Transverse colon (tissue), 4 donors: ENCODE results near the gene TBC1D21. TPM values are rescaled to one million over a fixed set of nuclear protein-coding genes. Genes with fewer than 3 reads are reported as not detected.

Experiments used
- DNase-seq: peaks from one replicate; pipeline ENCODE4 v3.0.0-alpha.2; 2019
- H3K27ac ChIP-seq, 4 donors: fragments of 200-600 bp; sonication (generic); 2 replicates each; pipeline ENCODE4 v1.5.1; 2016 to 2018; ENCODE audit warnings: inconsistent platforms in 4 of 4
- H3K27me3 ChIP-seq: fragments of 200-600 bp; sonication (generic); 2 replicates; pipeline ENCODE4 v1.5.1; 2017; ENCODE audit warnings: inconsistent platforms
- H3K36me3 ChIP-seq, 4 donors: fragments of 200-600 bp; sonication (generic); 2 replicates each; pipeline ENCODE4 v1.5.1; 2017 to 2019; ENCODE audit warnings: inconsistent platforms in 4 of 4
- H3K4me1 ChIP-seq, 4 donors: fragments of 200-600 bp; sonication (generic); 2 replicates each; pipeline ENCODE4 v1.5.1; 2017 to 2020; ENCODE audit warnings: inconsistent platforms in 4 of 4
- H3K4me3 ChIP-seq, 4 donors: fragments of 200-600 bp; sonication (generic); 1 replicate in 1 of 4; 2 replicates in 3 of 4; pipeline versions ENCODE4 v1.5.1 to v1.6.1; 2017 to 2019; ENCODE audit warnings: inconsistent platforms in 4 of 4
- H3K9me3 ChIP-seq, 2 donors: fragments of 200-600 bp; sonication (generic); 2 replicates each; pipeline ENCODE4 v1.5.1; 2017 to 2019; ENCODE audit warnings: inconsistent platforms in 2 of 2
- CTCF ChIP-seq, 5 experiments: fragments of 200-600 bp in 3 of 5; fragments of 450-650 bp in 2 of 5; sonication (generic) in 3 of 5; IDR thresholded peaks; 1 replicate in 2 of 5; 2 replicates in 3 of 5; pipeline ENCODE4 v1.5.1; 2016 to 2017; ENCODE audit warnings: antibody characterized with exemption in 5 of 5, inconsistent platforms in 3 of 5, mild to moderate bottlenecking in 2 of 5, moderate library complexity in 1 of 5
- EP300 ChIP-seq: sonication (generic); formaldehyde crosslinking; IDR thresholded peaks from one replicate; pipeline ENCODE4 v1.6.1; 2017; ENCODE audit warnings: antibody characterized with exemption, low read depth
- POLR2A ChIP-seq: fragments of 450-650 bp; IDR thresholded peaks from one replicate; pipeline ENCODE4 v1.6.1; 2016; ENCODE audit warnings: antibody characterized with exemption, mild to moderate bottlenecking, moderate library complexity
- POLR2AphosphoS5 ChIP-seq, 3 donors: sonication (generic); formaldehyde crosslinking; IDR thresholded peaks; one replicate each; pipeline ENCODE4 v1.6.1; 2016; ENCODE audit warnings: antibody characterized with exemption in 3 of 3
- WGBS, 2 donors: methylation state at CpG; one replicate each; pipeline ENCODE4 v1.1.5; 2018; ENCODE audit warnings: low coverage in 1 of 2; 5-methylcytosine and 5-hydroxymethylcytosine counted together
- in situ Hi-C, 4 donors: fragments of 200-750 bp; cut with MboI; loops; one replicate each; pipeline versions ENCODE4 v1.15.0 to v1.15.1; 2017; ENCODE audit warnings: low sequenced_read_pairs in 3 of 4, low pct_ligation_motif_present in 1 of 4, low pct_unique_long_range_greater_than_20kb in 1 of 4
- intact Hi-C: fragments of 100-400 bp; cut with DNase I; formaldehyde crosslinking; loops from one replicate; pipeline ENCODE4 v1.15.1; 2023; ENCODE audit warnings: low total_unique reads
- total RNA-seq, 4 donors: library from RNA; depleted of rRNA; stranded (reverse); fragments of >200 nt; gene quantifications; one replicate each; pipeline ENCODE4 v1.1.0, GENCODE V29; 2016

TBC1D21 gene
- total RNA-seq, 4 donors from 2014 or later: not detected

GRCh38 chr15:73852507-73852906, 20.9 kb upstream of the TBC1D21 start:
- no peak for DNase-seq
- Histone ChIP-seq H3K36me3 (no peaks in the 10 kb centered on the region), H3K4me3 (no peak overlapping the region), H3K27me3 (peaks cover 10% of the 10 kb centered on the region), H3K9me3 (no peaks in the 10 kb centered on the region), H3K4me1 (no peaks in the 10 kb centered on the region), H3K27ac (no peak overlapping the region)
- intact Hi-C loops (no loop called here), in situ Hi-C loops (no loop called here)
- 74% methylated on average over 5 of the region's 5 CpGs; no CpG with 5 or more reads in 1 of the 2 donors for WGBS, 2 donors
- TF ChIP-seq EP300 (no peak), POLR2A (no peak)

- in situ Hi-C loops: no loop called here
- no peaks in the 10 kb centered on the region for H3K4me1 ChIP-seq
- H3K27me3 ChIP-seq: peaks cover 10% of the 10 kb centered on the region
- no peak for DNase-seq
- WGBS, 2 donors: 45 to 71% methylated on average over 1 to 4 of the region's 4 CpGs
- no peaks in the 10 kb centered on the region for H3K36me3 ChIP-seq
- no peak overlapping the region for H3K4me3 ChIP-seq
- intact Hi-C loops: no loop called here
- TF ChIP-seq POLR2AphosphoS5 (IDR thresholded peaks at IDR 0.05): no peak
- TF ChIP-seq CTCF (IDR thresholded peaks at IDR 0.05): no peak
- no peak for TF ChIP-seq POLR2A
- no peak for TF ChIP-seq EP300
- no peaks in the 10 kb centered on the region for H3K9me3 ChIP-seq
- no peak overlapping the region for H3K27ac ChIP-seq
Measured at GRCh38 chr15:73854265-73854664, 19.1 kb upstream of the TBC1D21 start.

GRCh38 chr15:73856458-73857192, 16.7 kb upstream of the TBC1D21 start:
- TF ChIP-seq EP300: no peak
- TF ChIP-seq POLR2AphosphoS5 (IDR thresholded peaks at IDR 0.05): no peak
- no peak for TF ChIP-seq POLR2A
- TF ChIP-seq CTCF (IDR thresholded peaks at IDR 0.05): no peak
- 50 to 51% methylated on average over 2 to 11 of the region's 14 CpGs for WGBS, 2 donors
- Histone ChIP-seq H3K4me3 (no peak overlapping the region), H3K27me3 (peaks cover 15% of the 10 kb centered on the region), H3K36me3 (no peaks in the 10 kb centered on the region), H3K27ac (no peak overlapping the region), H3K9me3 (no peaks in the 10 kb centered on the region), H3K4me1 (no peaks in the 10 kb centered on the region)
- intact Hi-C loops (no loop called here), in situ Hi-C loops (no loop called here)
- DNase-seq: no peak

GRCh38 chr15:73857193-73857920, 16.0 kb upstream of the TBC1D21 start:
- Histone ChIP-seq H3K4me3 (no peak overlapping the region), H3K27me3 (peaks cover 21% of the 10 kb centered on the region), H3K9me3 (no peaks in the 10 kb centered on the region), H3K36me3 (no peaks in the 10 kb centered on the region), H3K27ac (no peak overlapping the region), H3K4me1 (no peaks in the 10 kb centered on the region)
- no peak for DNase-seq
- intact Hi-C loops: no loop called here
- WGBS, 2 donors: 67 to 90% methylated on average over 2 to 7 of the region's 7 CpGs
- in situ Hi-C loops: no loop called here
- no peak for TF ChIP-seq CTCF (IDR thresholded peaks at IDR 0.05)
- TF ChIP-seq POLR2AphosphoS5 (IDR thresholded peaks at IDR 0.05): no peak
- no peak for TF ChIP-seq POLR2A
